ENCODE results near the gene ARAF. TPM values are rescaled to one million over a fixed set of nuclear protein-coding genes. Genes with fewer than 3 reads are reported as not detected.

ARAF gene
- total and polyA plus RNA-seq, 8 donors: 32.9 to 78.7 (median 43.1) TPM

GRCh38 chrX:47564438-47565085, 3.6 kb downstream of the ARAF start:
- H3K36me3 ChIP-seq: peaks cover 0 to 13% (median 0%) of the 10 kb centered on the region in 3 donors

GRCh38 chrX:47566841-47567240, 5.8 kb downstream of the ARAF start:
- no peak for TF ChIP-seq CTCF (IDR thresholded peaks at IDR 0.05)
- H3K36me3 ChIP-seq: peaks cover 0 to 16% (median 0%) of the 10 kb centered on the region in 3 donors
- intact Hi-C loops (cut with DNase I): no loop called here
- H3K4me3 ChIP-seq: no peak overlapping the region
- FAIRE-seq (no peak), ATAC-seq (no peak), DNase-seq (no peak)
- no peaks in the 10 kb centered on the region for H3K9me3 ChIP-seq
- H3K27ac ChIP-seq: no peak overlapping the region
- H3K27me3 ChIP-seq: no peaks in the 10 kb centered on the region
- H3K4me1 ChIP-seq: peaks cover 0 to 3% (median 0%) of the 10 kb centered on the region in 3 donors
- WGBS, 2 donors: 81 to 87% methylated on average over 11 of the region's 11 CpGs

More at GRCh38 chrX:47564438-47565085, 3.6 kb downstream of the ARAF start:
- ATAC-seq: no peak
- intact Hi-C loops (cut with DNase I): no loop called here
- DNase-seq: no peak
- no peak overlapping the region for H3K27ac ChIP-seq
- H3K4me1 ChIP-seq: peaks cover 0 to 3% (median 0%) of the 10 kb centered on the region in 3 donors
- TF ChIP-seq CTCF (IDR thresholded peaks at IDR 0.05): no peak
- no peaks in the 10 kb centered on the region for H3K27me3 ChIP-seq
- H3K9me3 ChIP-seq: no peaks in the 10 kb centered on the region
- H3K4me3 ChIP-seq: no peak overlapping the region
- FAIRE-seq: no peak
- 75 to 83% methylated on average over 12 of the region's 12 CpGs for WGBS, 2 donors

- TF ChIP-seq CTCF (IDR thresholded peaks at IDR 0.05): peak in 1 of 4 donors; percentile 21
- no peak for DNase-seq
Observed at GRCh38 chrX:47568656-47569295, 7.8 kb downstream of the ARAF start.

GRCh38 chrX:47570794-47571193, 9.8 kb downstream of the ARAF start:
- peaks cover 0 to 16% (median 0%) of the 10 kb centered on the region in 3 donors for H3K36me3 ChIP-seq
- no peak for TF ChIP-seq CTCF (IDR thresholded peaks at IDR 0.05)
- H3K9me3 ChIP-seq: no peaks in the 10 kb centered on the region
- no peak for DNase-seq
- WGBS, 2 donors: 80 to 87% methylated on average over 7 to 8 of the region's 8 CpGs
- no peak for FAIRE-seq
- H3K27ac ChIP-seq: no peak overlapping the region
- no peaks in the 10 kb centered on the region for H3K4me1 ChIP-seq
- ATAC-seq: no peak
- H3K27me3 ChIP-seq: no peaks in the 10 kb centered on the region
- H3K4me3 ChIP-seq: no peak overlapping the region
- intact Hi-C loops (cut with DNase I): no loop called here

More at GRCh38 chrX:47568656-47569295, 7.8 kb downstream of the ARAF start:
- no peaks in the 10 kb centered on the region for H3K9me3 ChIP-seq
- FAIRE-seq (no peak), ATAC-seq (peak in 2 of 4 donors; percentile 21 to 42)
- peaks cover 0 to 16% (median 0%) of the 10 kb centered on the region in 3 donors for H3K36me3 ChIP-seq
- H3K27ac ChIP-seq: no peak overlapping the region
- no peaks in the 10 kb centered on the region for H3K27me3 ChIP-seq
- no peaks in the 10 kb centered on the region for H3K4me1 ChIP-seq
- 93 to 94% methylated on average over 13 of the region's 13 CpGs for WGBS, 2 donors
- H3K4me3 ChIP-seq: no peak overlapping the region
- intact Hi-C loops (cut with DNase I): no loop called here

- no peak for FAIRE-seq
- no peaks in the 10 kb centered on the region for H3K9me3 ChIP-seq
- DNase-seq: no peak
- no peaks in the 10 kb centered on the region for H3K4me1 ChIP-seq
- H3K4me3 ChIP-seq: no peak overlapping the region
- peaks cover 0 to 13% (median 0%) of the 10 kb centered on the region in 3 donors for H3K36me3 ChIP-seq
- WGBS, 2 donors: 83 to 94% methylated on average over 11 of the region's 11 CpGs
- TF ChIP-seq CTCF (IDR thresholded peaks at IDR 0.05): no peak
- no peak overlapping the region for H3K27ac ChIP-seq
- ATAC-seq: no peak
- no peaks in the 10 kb centered on the region for H3K27me3 ChIP-seq
- intact Hi-C loops (cut with DNase I): no loop called here
Observed at GRCh38 chrX:47571215-47571614, 10.2 kb downstream of the ARAF start.
